ENCODE results near the gene UGT8. TPM values are rescaled to one million over a fixed set of nuclear protein-coding genes. Genes with fewer than 3 reads are reported as not detected.

The UGT8 gene
- total RNA-seq, 1 experiment from 2014 or later = 3.4 TPM

DNA sequence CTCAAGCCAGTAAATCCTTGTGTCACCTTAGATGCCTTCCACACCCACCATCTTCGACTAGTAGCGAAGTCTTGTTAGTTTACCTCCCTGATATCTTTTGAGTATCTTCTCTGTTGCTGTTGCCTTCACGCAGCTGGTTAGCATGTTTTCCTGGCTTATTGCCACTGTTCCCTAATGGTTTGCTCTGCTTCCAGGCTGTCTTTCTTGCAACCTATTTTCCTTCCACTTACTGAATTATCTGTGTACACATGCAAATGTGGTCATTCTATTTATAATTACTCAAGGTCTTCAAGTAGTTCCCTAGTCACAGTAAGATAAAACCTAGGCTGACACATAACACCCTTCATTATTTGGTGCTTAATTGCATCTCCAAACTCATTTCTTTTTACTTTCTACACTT, 89.5 kb downstream of the UGT8 start:
- Histone ChIP-seq H3K79me2 (ENCODE audit: low read length) (no peaks in the 10 kb centered on the region), H3K36me3 (ENCODE audit: low read depth, low read length) (no peaks in the 10 kb centered on the region), H3K9ac (ENCODE audit: low read length) (no peak overlapping the region), H3K9me3 (ENCODE audit: low read length) (no peaks in the 10 kb centered on the region), H3K9me2 (replicated peaks; ENCODE audit: low read length) (no peaks in the 10 kb centered on the region), H2AFZ (ENCODE audit: low read length) (no peak overlapping the region), H3K27me3 (ENCODE audit: low read length) (no peaks in the 10 kb centered on the region), H3K27ac (ENCODE audit: low read length) (no peak overlapping the region), H3K4me1 (ENCODE audit: insufficient read depth, low read length) (no peaks in the 10 kb centered on the region), H4K20me1 (ENCODE audit: low read length) (no peaks in the 10 kb centered on the region), H3K4me3 (ENCODE audit: low read length) (no peak overlapping the region), H3K4me2 (ENCODE audit: low read length) (no peak overlapping the region), H3F3A (ENCODE audit: low read length, unreplicated experiment) (no peaks in the 10 kb centered on the region)
- TF ChIP-seq EZH2 (IDR thresholded peaks at IDR 0.05; ENCODE audit: low read length, unreplicated experiment) (no peak), EZH2phosphoT487 (IDR thresholded peaks at IDR 0.05; ENCODE audit: borderline replicate concordance, low read length) (no peak)
- TF ChIP-seq, protein P1, sequence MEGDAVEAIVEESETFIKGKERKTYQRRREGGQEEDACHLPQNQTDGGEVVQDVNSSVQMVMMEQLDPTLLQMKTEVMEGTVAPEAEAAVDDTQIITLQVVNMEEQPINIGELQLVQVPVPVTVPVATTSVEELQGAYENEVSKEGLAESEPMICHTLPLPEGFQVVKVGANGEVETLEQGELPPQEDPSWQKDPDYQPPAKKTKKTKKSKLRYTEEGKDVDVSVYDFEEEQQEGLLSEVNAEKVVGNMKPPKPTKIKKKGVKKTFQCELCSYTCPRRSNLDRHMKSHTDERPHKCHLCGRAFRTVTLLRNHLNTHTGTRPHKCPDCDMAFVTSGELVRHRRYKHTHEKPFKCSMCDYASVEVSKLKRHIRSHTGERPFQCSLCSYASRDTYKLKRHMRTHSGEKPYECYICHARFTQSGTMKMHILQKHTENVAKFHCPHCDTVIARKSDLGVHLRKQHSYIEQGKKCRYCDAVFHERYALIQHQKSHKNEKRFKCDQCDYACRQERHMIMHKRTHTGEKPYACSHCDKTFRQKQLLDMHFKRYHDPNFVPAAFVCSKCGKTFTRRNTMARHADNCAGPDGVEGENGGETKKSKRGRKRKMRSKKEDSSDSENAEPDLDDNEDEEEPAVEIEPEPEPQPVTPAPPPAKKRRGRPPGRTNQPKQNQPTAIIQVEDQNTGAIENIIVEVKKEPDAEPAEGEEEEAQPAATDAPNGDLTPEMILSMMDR (conservative IDR thresholded peaks at IDR 0.05; ENCODE audit: low read depth, low read length) = no peak
- CTCF ChIA-PET = no interaction called here
- ATAC-seq = no peak
- POLR2A ChIA-PET (ENCODE audit: unreplicated experiment) = no interaction called here
- no peak for DNase-seq
- BruUV-seq (replicated peaks) = no TSS peak
- intact Hi-C loops (cut with micrococcal nuclease) = no loop called here

DNA sequence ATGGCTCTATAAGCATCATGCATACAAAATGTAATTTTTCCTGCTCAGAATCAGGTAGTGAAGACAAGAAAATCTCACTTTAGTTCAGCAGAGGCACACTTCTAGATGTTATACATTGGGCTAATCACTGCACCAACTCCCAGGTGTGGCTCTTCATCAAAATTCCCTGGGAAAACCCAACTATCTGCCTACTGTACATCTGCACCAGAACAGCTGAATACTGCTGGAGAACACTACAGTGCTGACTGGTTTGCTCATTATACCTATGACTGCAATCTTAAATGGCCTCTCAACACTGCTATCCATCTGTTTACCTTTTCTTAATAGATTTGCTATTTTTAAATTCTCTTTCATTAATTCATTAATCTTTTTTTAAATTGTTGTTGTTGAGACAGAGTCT, 92.0 kb downstream of the UGT8 start:
- Histone ChIP-seq H2AFZ (ENCODE audit: low read length) (no peak overlapping the region), H3K4me2 (ENCODE audit: low read length) (no peak overlapping the region), H4K20me1 (ENCODE audit: low read length) (no peaks in the 10 kb centered on the region), H3K4me3 (ENCODE audit: low read length) (no peak overlapping the region), H3K27ac (ENCODE audit: low read length) (no peak overlapping the region), H3K27me3 (ENCODE audit: low read length) (no peaks in the 10 kb centered on the region), H3F3A (ENCODE audit: low read length, unreplicated experiment) (no peaks in the 10 kb centered on the region), H3K79me2 (ENCODE audit: low read length) (no peaks in the 10 kb centered on the region), H3K9me3 (ENCODE audit: low read length) (no peaks in the 10 kb centered on the region), H3K9ac (ENCODE audit: low read length) (no peak overlapping the region), H3K4me1 (ENCODE audit: insufficient read depth, low read length) (no peaks in the 10 kb centered on the region), H3K36me3 (ENCODE audit: low read depth, low read length) (no peaks in the 10 kb centered on the region), H3K9me2 (replicated peaks; ENCODE audit: low read length) (no peaks in the 10 kb centered on the region)
- BruUV-seq (replicated peaks) = no TSS peak
- intact Hi-C loops (cut with micrococcal nuclease) = loop anchor here (10.0 kb wide), 1 partner anchor 1406 kb away; no protein-coding TSS in a partner anchor
- DNase-seq (no peak), ATAC-seq (no peak)
- ChIA-PET POLR2A (ENCODE audit: unreplicated experiment) (no interaction called here), CTCF (interaction anchor here (0.6 kb wide), 1 partner anchor 30 kb away, joined by 3 read pairs; no protein-coding TSS in a partner anchor)
- TF ChIP-seq, protein P1 (conservative IDR thresholded peaks at IDR 0.05; ENCODE audit: low read depth, low read length) = no peak
- TF ChIP-seq EZH2phosphoT487 (IDR thresholded peaks at IDR 0.05; ENCODE audit: borderline replicate concordance, low read length) (no peak), EZH2 (IDR thresholded peaks at IDR 0.05; ENCODE audit: low read length, unreplicated experiment) (no peak)

DNA sequence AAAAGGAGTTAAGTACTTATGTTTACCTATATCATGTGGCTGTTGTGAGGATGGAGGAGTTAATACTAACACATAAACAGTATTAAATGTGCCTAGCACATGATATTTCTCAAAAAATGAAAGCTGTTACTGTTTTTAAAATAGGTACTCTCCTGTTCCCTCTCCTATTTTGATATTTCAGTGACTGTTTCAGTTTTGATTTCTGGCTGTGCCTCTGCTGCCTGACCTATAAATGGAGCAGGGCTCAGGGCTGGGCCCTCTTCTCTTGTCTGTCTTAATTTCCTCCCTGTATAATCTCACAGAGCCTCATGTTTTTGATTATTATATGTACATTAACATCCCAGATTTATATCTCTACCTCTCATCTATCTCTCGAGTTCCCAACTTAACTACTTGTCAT, 93.3 kb downstream of the UGT8 start:
- Histone ChIP-seq H3K79me2 (ENCODE audit: low read length) (no peaks in the 10 kb centered on the region), H3K4me3 (ENCODE audit: low read length) (no peak overlapping the region), H3K27ac (ENCODE audit: low read length) (no peak overlapping the region), H3K9me3 (ENCODE audit: low read length) (no peaks in the 10 kb centered on the region), H3K4me2 (ENCODE audit: low read length) (no peak overlapping the region), H3K36me3 (ENCODE audit: low read depth, low read length) (no peaks in the 10 kb centered on the region), H3K9ac (ENCODE audit: low read length) (no peak overlapping the region), H3K4me1 (ENCODE audit: insufficient read depth, low read length) (no peaks in the 10 kb centered on the region), H3K9me2 (replicated peaks; ENCODE audit: low read length) (no peaks in the 10 kb centered on the region), H3K27me3 (ENCODE audit: low read length) (no peaks in the 10 kb centered on the region), H3F3A (ENCODE audit: low read length, unreplicated experiment) (no peaks in the 10 kb centered on the region), H2AFZ (ENCODE audit: low read length) (no peak overlapping the region), H4K20me1 (ENCODE audit: low read length) (no peaks in the 10 kb centered on the region)
- CTCF ChIA-PET = interaction anchor here (0.6 kb wide), 1 partner anchor 1008 kb away, joined by 3 read pairs; no protein-coding TSS in a partner anchor
- TF ChIP-seq EZH2 (IDR thresholded peaks at IDR 0.05; ENCODE audit: low read length, unreplicated experiment) (no peak), EZH2phosphoT487 (IDR thresholded peaks at IDR 0.05; ENCODE audit: borderline replicate concordance, low read length) (no peak)
- TF ChIP-seq, protein P1 (conservative IDR thresholded peaks at IDR 0.05; ENCODE audit: low read depth, low read length) = no peak
- POLR2A ChIA-PET (ENCODE audit: unreplicated experiment) = no interaction called here
- ATAC-seq (no peak), DNase-seq (no peak)
- intact Hi-C loops (cut with micrococcal nuclease) = loop anchor here (10.0 kb wide), 1 partner anchor 1407 kb away; no protein-coding TSS in a partner anchor
- no TSS peak for BruUV-seq (replicated peaks)
